HCT116 (cell line): Measurements from ENCODE around the gene CASZ1. TPM values are rescaled to one million over a fixed set of nuclear protein-coding genes. Genes with fewer than 3 reads are reported as not detected.

ENCODE experiments used
- ATAC-seq: fragments of 200-7000 bp; cut with Tn5 transposase; 2 replicates; pipeline ENCODE4 v1.9.1; 2020; ENCODE audit warnings: mild to moderate bottlenecking, moderate library complexity
- BruUV-seq: library from RNA; stranded (reverse); fragments of 400-500 nt; replicated peaks from 2 replicates; lab custom pipeline; 2021; lab: Mats Ljungman, UMichigan
- CTCF ChIA-PET: fragments of 300-600 bp; sonication (Branson Sonifier 250); formaldehyde crosslinking; loops from one replicate; lab custom pipeline; 2021; ENCODE audit warnings: antibody characterized with exemption; lab: Charles Lee
- POLR2A ChIA-PET: fragments of 300-600, 350-600 bp; sonication (Branson Sonifier 250); formaldehyde crosslinking; loops from one replicate; lab custom pipeline; 2021; ENCODE audit warnings: antibody characterized with exemption; lab: Charles Lee
- RAD21 ChIA-PET, 2 experiments: fragments of 300-600 bp; sonication (Branson Sonifier 250); formaldehyde crosslinking; loops; one replicate each; lab custom pipeline; 2023; ENCODE audit warnings: low total read pairs in 2 of 2; ENCODE audit not compliant: uncharacterized antibody in 2 of 2, unreplicated experiment in 2 of 2, low non-redundant PET in 1 of 2; lab: Charles Lee
- DNase-seq: peaks from one replicate; pipeline ENCODE4 v3.0.0-alpha.2; 2010; ENCODE audit warnings: low read depth, low spot score
- H2AFZ ChIP-seq: fragments of 200-600 bp; shearing (Covaris generic), sonication (generic); 2 replicates; pipeline ENCODE4 v1.6.1; 2017; ENCODE audit warnings: low read depth, mixed run types, mixed read lengths, antibody characterized with exemption, low read length; ENCODE audit not compliant: poor library complexity, severe bottlenecking
- H3K27ac ChIP-seq: 2 replicates; pipeline ENCODE4 v1.5.1; 2012; ENCODE audit warnings: low read depth, low read length
- H3K27me3 ChIP-seq: fragments of 200-600 bp; sonication (generic); 2 replicates; pipeline ENCODE4 v1.6.1; 2016; ENCODE audit warnings: mixed run types, low read length, mixed read lengths; ENCODE audit not compliant: insufficient read depth
- H3K36me3 ChIP-seq, 2 experiments: fragments of 200-500 bp in 1 of 2; fragments of 200-600 bp in 1 of 2; sonication (Bioruptor generic) in 1 of 2; sonication (generic) in 1 of 2; 2 replicates each; pipeline versions ENCODE4 v1.5.1 to v1.6.1; 2014 to 2016; ENCODE audit warnings: low read length in 2 of 2, inconsistent platforms in 1 of 2, mixed read lengths in 1 of 2, mixed run types in 1 of 2; ENCODE audit not compliant: insufficient read depth in 2 of 2, control insufficient read depth in 1 of 2
- H3K4me1 ChIP-seq, 2 experiments: fragments of 200-600 bp in 1 of 2; sonication (generic) in 1 of 2; 2 replicates each; pipeline versions ENCODE4 v1.5.1 to v1.6.1; 2012 to 2017; ENCODE audit warnings: low read length in 2 of 2, inconsistent platforms in 1 of 2, mild to moderate bottlenecking in 1 of 2, mixed read lengths in 1 of 2, mixed run types in 1 of 2, moderate library complexity in 1 of 2; ENCODE audit not compliant: insufficient read depth in 2 of 2, control insufficient read depth in 1 of 2
- H3K4me2 ChIP-seq: fragments of 200-600 bp; sonication (generic); 2 replicates; pipeline ENCODE4 v1.6.1; 2017; ENCODE audit warnings: mixed run types, low read length, mixed read lengths
- H3K4me3 ChIP-seq, 2 experiments: fragments of 200-600 bp in 1 of 2; sonication (generic) in 1 of 2; replicated peaks in 1 of 2; 2 replicates each; pipeline ENCODE4 v1.5.1; 2011 to 2016; ENCODE audit warnings: low read length in 2 of 2, control low read depth in 1 of 2, low read depth in 1 of 2, mild to moderate bottlenecking in 1 of 2, mixed read lengths in 1 of 2, mixed run types in 1 of 2
- H3K79me2 ChIP-seq: fragments of 200-600 bp; sonication (generic); 2 replicates; pipeline ENCODE4 v1.6.1; 2017; ENCODE audit warnings: mild to moderate bottlenecking, mixed run types, low read length, moderate library complexity, mixed read lengths; ENCODE audit not compliant: insufficient read depth
- H3K9ac ChIP-seq: fragments of 200-600 bp; sonication (generic); 2 replicates; pipeline ENCODE4 v1.6.1; 2016; ENCODE audit warnings: low read length, mixed read lengths
- H3K9me2 ChIP-seq: fragments of 200-600 bp; sonication (generic), shearing (Covaris generic); 2 replicates; pipeline ENCODE4 v1.6.1; 2017; ENCODE audit warnings: mixed run types, mild to moderate bottlenecking, moderate library complexity; ENCODE audit not compliant: insufficient read depth
- H3K9me3 ChIP-seq, 2 experiments: fragments of 200-500 bp in 1 of 2; fragments of 200-600 bp in 1 of 2; sonication (Bioruptor generic) in 1 of 2; sonication (generic) in 1 of 2; 2 replicates each; pipeline ENCODE4 v1.6.1; 2014 to 2017; ENCODE audit warnings: low read length in 2 of 2, mixed read lengths in 2 of 2, inconsistent platforms in 1 of 2, low read depth in 1 of 2, mild to moderate bottlenecking in 1 of 2, mixed run types in 1 of 2, moderate library complexity in 1 of 2; ENCODE audit not compliant: control insufficient read depth in 1 of 2, insufficient read depth in 1 of 2
- H4K20me1 ChIP-seq: fragments of 200-600 bp; sonication (generic), shearing (Covaris generic); 2 replicates; pipeline ENCODE4 v1.6.1; 2017; ENCODE audit warnings: mixed run types, mild to moderate bottlenecking, moderate library complexity; ENCODE audit not compliant: insufficient read depth
- CBX3 ChIP-seq: IDR thresholded peaks from 2 replicates; pipeline ENCODE4 v1.6.1; 2012; ENCODE audit warnings: low read depth
- CEBPB ChIP-seq: IDR thresholded peaks from 2 replicates; pipeline ENCODE4 v1.6.1; 2012; ENCODE audit warnings: low read depth
- EGR1 ChIP-seq: IDR thresholded peaks from 2 replicates; pipeline ENCODE4 v1.6.1; 2012; ENCODE audit warnings: low read depth
- ELF1 ChIP-seq: IDR thresholded peaks from 2 replicates; pipeline ENCODE4 v1.6.1; 2012; ENCODE audit warnings: low read depth, borderline replicate concordance
- JUND ChIP-seq: IDR thresholded peaks from 2 replicates; pipeline ENCODE4 v1.6.1; 2012
- POLR2A ChIP-seq: IDR thresholded peaks from 2 replicates; pipeline ENCODE4 v1.7.0; 2011; ENCODE audit warnings: borderline replicate concordance; ENCODE audit not compliant: insufficient read depth, insufficient read length; ENCODE audit errors: extremely low read depth
- POLR2AphosphoS5 ChIP-seq: IDR thresholded peaks from 2 replicates; pipeline ENCODE4 v1.6.1; 2011; ENCODE audit warnings: mild to moderate bottlenecking, low read depth, low read length, moderate library complexity
- RAD21 ChIP-seq: IDR thresholded peaks from 2 replicates; pipeline ENCODE4 v1.6.1; 2012; ENCODE audit warnings: low read depth, mild to moderate bottlenecking
- SIN3A ChIP-seq: IDR thresholded peaks from 2 replicates; pipeline ENCODE4 v1.6.1; 2012; ENCODE audit warnings: low read depth
- SP1 ChIP-seq: IDR thresholded peaks from 2 replicates; pipeline ENCODE4 v1.6.1; 2012; ENCODE audit warnings: low read depth
- SRF ChIP-seq: IDR thresholded peaks from 2 replicates; pipeline ENCODE4 v1.6.1; 2012; ENCODE audit warnings: low read depth
- ZFX ChIP-seq: fragments of 450-650 bp; IDR thresholded peaks from 2 replicates; pipeline ENCODE4 v1.6.1; 2017
- ZNF274 ChIP-seq: fragments of 200-500 bp; sonication (Bioruptor generic); IDR thresholded peaks from 2 replicates; pipeline ENCODE4 v1.6.1; 2014; ENCODE audit warnings: mild to moderate bottlenecking, low read depth, low read length, inconsistent platforms
- intact Hi-C: fragments of 100-400 bp; cut with micrococcal nuclease; formaldehyde crosslinking; loops from 2 replicates; pipeline ENCODE4 v1.10.0; 2022
- total RNA-seq: library from RNA; stranded (reverse); gene quantifications from one replicate; pipeline ENCODE4 v1.2.1, GENCODE V29; 2021; ENCODE audit not compliant: unreplicated experiment
- TF ChIP-seq, protein P1 (sequence below): IDR thresholded peaks from 2 replicates; pipeline ENCODE4 v1.6.1; 2011; ENCODE audit warnings: mild to moderate bottlenecking, low read length, moderate library complexity; ENCODE audit not compliant: insufficient replicate concordance; ENCODE audit errors: extremely low read depth
- TF ChIP-seq, protein P2 (sequence below): IDR thresholded peaks from 2 replicates; pipeline ENCODE4 v1.6.1; 2012; ENCODE audit warnings: low read depth

Gene CASZ1
- total RNA-seq, 1 experiment from 2014 or later = 7.7 TPM

DNA sequence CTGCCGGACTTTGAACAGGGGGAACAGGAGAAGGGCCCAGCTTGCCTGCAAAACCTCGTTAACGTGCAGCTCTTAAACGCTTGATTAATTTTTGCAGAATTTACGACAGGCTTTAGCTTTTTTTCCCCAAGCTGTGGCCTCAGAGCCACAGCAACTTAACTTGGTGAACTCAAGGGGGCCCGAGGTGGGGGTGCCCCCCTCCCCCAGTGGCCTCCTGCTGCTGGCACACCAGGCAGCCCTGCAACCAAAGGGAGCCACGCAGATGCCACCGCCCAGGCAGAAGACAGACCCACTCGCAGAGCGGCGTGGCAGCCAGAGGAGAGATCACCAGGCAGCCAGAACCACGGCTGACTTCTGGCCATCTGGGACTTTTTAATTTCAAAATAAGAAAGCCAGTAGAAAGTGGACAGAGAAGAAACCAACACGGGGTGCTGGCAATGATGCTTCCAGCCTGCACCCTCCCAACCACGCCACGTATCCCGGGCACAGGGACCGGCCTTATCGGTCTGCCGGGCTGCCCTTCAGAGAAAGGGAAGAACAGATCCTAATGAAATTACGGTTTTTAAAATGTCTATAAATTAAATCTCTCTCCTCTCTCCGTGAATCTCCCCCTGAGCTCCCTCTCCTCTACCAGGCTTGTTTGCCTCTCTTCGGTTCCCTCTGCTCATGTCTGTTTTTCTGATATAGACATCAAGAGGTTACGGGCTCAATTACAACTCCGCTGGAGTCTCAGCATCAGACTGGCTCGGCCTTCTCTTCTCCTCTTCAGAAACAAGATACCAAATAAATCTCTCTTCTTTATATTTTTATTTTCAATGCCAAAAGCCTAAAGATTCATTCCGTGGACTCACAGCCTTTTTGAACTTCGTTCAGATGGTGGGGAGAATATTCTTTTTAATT, 6.4 kb downstream of the CASZ1 start:
- no peak overlapping the region for H3K9ac ChIP-seq
- no peak overlapping the region for H2AFZ ChIP-seq
- H3K27ac ChIP-seq = no peak overlapping the region
- ATAC-seq (no peak), DNase-seq (no peak)
- POLR2A ChIA-PET = no interaction called here
- no peaks in the 10 kb centered on the region for H3K9me2 ChIP-seq
- H3K9me3 ChIP-seq = no peaks in the 10 kb centered on the region
- no TSS peak for BruUV-seq
- H3K79me2 ChIP-seq = no peaks in the 10 kb centered on the region
- peaks cover 5 to 22% of the 10 kb centered on the region in 2 experiments; a peak in 3 of 4 replicates for H3K4me1 ChIP-seq
- TF ChIP-seq RAD21 (no peak), ZNF274 (no peak), POLR2A (no peak), JUND (no peak), POLR2AphosphoS5 (no peak), EGR1 (no peak), CBX3 (no peak), CEBPB (no peak), ZFX (no peak), SRF (no peak), ELF1 (no peak), SP1 (no peak), SIN3A (no peak)
- TF ChIP-seq, protein P1, sequence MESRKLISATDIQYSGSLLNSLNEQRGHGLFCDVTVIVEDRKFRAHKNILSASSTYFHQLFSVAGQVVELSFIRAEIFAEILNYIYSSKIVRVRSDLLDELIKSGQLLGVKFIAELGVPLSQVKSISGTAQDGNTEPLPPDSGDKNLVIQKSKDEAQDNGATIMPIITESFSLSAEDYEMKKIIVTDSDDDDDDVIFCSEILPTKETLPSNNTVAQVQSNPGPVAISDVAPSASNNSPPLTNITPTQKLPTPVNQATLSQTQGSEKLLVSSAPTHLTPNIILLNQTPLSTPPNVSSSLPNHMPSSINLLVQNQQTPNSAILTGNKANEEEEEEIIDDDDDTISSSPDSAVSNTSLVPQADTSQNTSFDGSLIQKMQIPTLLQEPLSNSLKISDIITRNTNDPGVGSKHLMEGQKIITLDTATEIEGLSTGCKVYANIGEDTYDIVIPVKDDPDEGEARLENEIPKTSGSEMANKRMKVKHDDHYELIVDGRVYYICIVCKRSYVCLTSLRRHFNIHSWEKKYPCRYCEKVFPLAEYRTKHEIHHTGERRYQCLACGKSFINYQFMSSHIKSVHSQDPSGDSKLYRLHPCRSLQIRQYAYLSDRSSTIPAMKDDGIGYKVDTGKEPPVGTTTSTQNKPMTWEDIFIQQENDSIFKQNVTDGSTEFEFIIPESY = no peak
- TF ChIP-seq, protein P2, sequence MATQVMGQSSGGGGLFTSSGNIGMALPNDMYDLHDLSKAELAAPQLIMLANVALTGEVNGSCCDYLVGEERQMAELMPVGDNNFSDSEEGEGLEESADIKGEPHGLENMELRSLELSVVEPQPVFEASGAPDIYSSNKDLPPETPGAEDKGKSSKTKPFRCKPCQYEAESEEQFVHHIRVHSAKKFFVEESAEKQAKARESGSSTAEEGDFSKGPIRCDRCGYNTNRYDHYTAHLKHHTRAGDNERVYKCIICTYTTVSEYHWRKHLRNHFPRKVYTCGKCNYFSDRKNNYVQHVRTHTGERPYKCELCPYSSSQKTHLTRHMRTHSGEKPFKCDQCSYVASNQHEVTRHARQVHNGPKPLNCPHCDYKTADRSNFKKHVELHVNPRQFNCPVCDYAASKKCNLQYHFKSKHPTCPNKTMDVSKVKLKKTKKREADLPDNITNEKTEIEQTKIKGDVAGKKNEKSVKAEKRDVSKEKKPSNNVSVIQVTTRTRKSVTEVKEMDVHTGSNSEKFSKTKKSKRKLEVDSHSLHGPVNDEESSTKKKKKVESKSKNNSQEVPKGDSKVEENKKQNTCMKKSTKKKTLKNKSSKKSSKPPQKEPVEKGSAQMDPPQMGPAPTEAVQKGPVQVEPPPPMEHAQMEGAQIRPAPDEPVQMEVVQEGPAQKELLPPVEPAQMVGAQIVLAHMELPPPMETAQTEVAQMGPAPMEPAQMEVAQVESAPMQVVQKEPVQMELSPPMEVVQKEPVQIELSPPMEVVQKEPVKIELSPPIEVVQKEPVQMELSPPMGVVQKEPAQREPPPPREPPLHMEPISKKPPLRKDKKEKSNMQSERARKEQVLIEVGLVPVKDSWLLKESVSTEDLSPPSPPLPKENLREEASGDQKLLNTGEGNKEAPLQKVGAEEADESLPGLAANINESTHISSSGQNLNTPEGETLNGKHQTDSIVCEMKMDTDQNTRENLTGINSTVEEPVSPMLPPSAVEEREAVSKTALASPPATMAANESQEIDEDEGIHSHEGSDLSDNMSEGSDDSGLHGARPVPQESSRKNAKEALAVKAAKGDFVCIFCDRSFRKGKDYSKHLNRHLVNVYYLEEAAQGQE = no peak
- no peak overlapping the region for H3K4me2 ChIP-seq
- CTCF ChIA-PET = no interaction called here
- H3K36me3 ChIP-seq = no peaks in the 10 kb centered on the region
- H3K4me3 ChIP-seq = no peak overlapping the region
- RAD21 ChIA-PET = no interaction called here
- H4K20me1 ChIP-seq = no peaks in the 10 kb centered on the region
- H3K27me3 ChIP-seq = peaks cover 34% of the 10 kb centered on the region
- intact Hi-C loops = no loop called here
